ENCODE data around the gene ADTRP. TPM values are rescaled to one million over a fixed set of nuclear protein-coding genes. Genes with fewer than 3 reads are reported as not detected.
"Not testable (repeated sequence)": the region's sequence is repeated elsewhere in the genome, so short reads cannot be mapped to it uniquely, and the experiment has no call there.

ADTRP gene
- total RNA-seq, 1 donor from 2014 or later = 0.72 TPM

DNA sequence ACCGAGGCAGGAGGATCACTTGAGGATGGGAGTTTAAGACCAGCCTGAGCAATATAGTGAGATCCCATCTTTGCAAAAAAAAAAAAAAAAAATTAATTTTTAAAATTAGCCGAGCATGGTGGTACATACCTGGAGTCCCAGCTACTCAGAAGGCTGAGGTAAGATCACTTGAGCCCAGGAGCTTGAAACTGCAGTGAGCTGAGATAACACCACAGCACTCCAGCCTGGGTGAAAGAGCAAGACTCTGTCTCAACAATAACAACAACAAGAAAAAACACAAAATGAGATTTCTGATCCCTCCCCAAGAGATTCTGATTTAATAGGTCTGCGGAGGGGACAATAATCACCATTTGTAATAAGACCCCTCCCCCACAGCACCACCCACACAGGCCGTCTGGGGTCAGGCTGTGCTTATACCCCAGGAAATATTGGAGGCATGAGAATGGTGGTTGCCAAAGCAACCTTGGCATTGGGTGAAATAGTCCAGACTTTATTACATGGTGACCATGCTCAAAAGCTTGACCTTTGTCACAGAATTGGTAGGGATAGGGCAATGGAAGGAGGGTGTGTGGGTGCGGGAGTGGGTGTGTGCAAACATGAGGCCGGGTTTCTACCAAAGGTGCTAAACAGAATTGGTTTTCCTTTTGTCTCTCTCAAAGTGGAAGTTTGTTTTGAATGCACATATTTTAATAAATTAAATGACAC, 24.4 kb upstream of the ADTRP start:
- ATAC-seq = no peak

DNA sequence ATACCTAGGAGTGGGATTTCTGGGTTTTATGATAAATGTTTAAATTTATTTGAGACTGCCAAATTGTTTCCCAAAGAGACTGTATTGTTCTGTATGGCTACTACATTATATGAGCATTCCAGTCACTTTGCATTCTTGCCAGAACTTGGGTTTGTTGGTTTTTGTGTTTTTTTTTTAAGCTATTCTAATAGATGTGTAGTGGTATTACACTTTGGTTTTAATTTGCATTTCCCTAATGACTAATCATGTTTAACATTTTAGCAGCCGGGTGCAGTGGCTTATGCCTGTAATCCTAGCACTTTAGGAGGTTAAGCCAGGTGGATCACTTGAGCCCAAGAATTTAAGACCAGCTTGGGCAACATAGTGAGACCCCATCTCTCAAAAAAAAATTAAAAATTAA, 21.9 kb upstream of the ADTRP start:
- ATAC-seq = not testable (repeated sequence)

DNA sequence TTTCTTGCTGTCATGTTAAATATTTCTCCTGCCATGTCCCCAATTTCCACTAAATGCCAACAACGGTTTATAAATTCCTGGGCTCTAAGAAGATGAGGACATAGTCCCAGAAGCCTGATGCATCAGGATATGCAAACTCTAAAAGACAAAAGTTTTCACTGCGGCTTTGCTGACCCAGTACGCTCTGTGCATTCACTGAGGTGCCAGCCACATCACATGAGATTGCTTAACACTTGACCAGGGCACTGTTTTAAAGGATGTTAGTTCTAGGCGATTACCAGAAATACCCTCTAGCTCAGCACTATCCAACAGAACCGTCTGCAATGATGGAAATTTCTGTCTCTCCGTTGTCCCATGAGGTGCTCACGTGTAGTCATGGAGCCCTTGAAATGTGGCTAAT, 19.9 kb upstream of the ADTRP start:
- ATAC-seq = no peak

DNA sequence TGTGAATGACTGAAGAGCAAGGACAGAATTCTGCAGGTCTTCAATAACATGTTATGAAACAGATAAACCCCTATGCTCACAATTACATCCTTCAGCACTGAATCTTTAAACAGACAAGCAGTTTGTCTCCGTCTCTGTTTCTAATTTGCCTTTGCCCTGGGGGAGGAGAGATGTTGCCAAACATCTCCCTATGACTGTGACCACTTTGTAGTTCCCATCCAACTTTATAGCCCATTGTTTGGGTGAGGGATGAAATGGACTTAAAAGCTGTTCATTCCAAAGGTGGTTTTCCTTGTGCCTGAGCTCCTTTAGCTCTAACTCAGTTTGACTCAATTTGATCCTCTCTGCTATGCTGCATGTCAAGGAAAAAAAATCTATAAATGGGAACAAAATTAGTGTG, 19.5 kb upstream of the ADTRP start:
- ATAC-seq = no peak

DNA sequence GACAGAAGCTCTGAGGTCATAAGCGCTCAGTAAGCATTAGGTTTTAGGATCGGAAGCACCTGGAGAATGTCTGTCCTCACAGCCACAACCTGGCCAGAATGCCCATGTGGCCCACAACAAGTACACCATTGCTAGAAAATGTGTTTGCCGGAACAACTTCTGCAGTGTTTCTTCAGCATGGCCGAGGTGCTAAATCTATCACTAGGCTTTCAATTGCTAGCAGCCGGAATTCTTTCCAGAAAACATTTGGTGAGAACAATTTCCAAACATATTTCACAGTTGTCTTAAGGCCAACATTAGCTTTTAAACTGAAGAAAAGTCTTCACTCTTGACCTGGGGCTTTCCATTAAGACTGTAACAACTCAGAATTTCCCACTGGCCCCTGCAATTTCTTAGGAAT, 18.2 kb upstream of the ADTRP start:
- no peak for ATAC-seq

DNA sequence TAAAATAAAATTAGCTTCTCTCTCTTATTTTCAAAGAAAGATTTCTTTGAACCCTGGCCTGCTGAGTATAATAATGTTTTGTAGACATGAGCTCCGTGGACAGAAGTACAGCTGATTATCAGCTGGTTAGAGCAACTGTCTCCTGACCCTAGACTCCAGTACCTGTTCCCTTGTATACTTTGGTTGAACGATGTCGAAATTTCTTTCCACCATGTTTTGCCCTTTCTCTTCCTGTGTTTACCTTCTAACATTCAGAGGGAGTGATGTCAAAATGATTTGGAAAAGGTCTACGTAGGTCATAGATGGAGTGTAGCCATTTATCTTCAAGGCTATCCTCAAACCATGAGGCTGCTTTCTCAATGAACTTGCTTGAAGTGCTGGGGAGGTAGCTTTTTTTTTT, 16.8 kb upstream of the ADTRP start:
- ATAC-seq = no peak

DNA sequence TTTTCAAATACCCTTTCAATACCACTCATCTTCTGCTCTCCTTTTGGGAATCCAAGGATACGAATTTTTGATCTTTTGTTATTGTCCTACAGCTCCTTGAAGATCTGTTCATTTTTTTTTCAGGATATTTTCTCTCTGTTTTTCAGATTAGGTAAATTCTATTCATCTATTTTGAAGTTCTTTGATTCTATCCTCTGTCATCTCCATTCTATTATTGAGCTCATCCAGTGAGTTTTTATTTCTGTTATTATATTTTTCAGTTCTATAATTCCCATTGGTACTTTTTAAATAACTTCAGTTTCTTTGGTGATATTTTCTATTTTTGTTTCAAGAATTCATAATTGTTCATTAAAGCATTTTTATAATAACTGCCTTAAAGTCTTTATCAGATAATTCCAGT, 14.7 kb upstream of the ADTRP start:
- ATAC-seq = no peak

DNA sequence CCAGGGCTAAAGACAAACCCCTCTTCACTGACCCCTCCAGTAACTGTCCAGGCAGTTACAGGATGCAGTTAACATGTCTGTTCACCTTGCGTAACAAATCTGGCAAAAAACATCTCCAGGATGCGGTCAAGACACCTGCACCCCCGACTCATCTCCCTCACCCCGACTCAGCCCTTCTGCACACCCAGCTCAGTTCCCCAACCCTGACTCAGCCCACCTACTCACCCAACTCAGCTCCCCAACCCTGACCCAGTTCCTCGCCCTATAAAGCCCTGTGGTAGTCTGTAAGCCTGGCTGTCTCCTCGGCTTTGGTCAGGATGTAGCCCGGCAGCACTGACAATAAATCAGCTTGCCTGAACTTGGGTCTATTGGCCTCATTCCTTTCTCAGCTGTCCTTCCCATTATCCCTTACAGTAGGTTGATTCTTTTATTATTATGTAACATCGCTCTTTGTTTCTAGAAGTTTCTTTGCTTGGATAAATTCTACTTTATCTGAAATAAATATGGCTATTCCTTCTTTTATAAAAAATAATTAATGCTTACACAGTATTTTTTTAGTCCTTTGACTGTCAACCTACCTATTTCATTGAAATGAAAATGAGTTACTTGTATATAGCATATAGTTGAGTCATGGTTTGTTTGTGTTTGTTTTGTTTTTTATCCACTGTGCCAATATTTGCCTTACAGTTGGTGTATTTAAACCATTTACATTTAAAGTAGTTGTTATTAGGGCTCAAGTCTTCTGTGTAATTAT, 12.9 kb upstream of the ADTRP start:
- ATAC-seq = no peak

DNA sequence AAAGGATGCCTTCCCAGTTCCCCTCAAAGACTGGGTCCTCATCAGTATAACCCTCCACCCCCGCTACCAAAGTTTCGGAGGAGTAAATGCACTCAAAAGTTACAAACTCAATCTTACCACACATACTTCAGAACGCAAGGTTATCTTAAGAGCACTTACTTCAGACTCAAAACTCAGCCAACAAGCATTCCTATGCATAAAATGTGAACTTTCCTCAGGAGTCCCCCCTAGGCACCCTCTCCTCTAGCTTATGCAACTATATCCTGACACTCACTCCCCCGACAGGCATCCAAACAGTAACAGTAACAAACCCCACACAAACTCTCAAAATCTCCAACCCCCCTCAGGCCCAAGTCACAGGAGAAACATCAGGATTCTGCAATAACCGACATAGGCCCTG, 11.1 kb upstream of the ADTRP start:
- no peak for ATAC-seq

DNA sequence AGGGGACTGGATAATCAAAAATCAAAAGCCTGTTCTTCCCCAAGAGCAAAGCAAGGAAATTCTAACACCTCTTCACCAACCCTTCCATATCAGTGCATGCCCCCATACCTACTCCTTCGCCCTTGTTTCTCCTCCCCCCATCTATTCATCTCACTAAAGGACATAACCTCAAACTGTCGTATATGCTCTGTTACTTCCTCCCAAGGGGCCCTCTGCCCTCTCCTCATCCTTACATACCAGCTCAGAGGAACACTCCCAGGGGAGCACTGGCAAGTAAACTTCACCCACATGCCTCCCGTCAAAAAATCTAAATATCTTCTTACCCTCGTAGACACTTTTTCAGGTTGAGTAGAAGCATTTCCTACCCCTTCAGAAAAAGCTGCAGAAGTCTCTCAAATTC, 9.4 kb upstream of the ADTRP start:
- ATAC-seq = no peak

DNA sequence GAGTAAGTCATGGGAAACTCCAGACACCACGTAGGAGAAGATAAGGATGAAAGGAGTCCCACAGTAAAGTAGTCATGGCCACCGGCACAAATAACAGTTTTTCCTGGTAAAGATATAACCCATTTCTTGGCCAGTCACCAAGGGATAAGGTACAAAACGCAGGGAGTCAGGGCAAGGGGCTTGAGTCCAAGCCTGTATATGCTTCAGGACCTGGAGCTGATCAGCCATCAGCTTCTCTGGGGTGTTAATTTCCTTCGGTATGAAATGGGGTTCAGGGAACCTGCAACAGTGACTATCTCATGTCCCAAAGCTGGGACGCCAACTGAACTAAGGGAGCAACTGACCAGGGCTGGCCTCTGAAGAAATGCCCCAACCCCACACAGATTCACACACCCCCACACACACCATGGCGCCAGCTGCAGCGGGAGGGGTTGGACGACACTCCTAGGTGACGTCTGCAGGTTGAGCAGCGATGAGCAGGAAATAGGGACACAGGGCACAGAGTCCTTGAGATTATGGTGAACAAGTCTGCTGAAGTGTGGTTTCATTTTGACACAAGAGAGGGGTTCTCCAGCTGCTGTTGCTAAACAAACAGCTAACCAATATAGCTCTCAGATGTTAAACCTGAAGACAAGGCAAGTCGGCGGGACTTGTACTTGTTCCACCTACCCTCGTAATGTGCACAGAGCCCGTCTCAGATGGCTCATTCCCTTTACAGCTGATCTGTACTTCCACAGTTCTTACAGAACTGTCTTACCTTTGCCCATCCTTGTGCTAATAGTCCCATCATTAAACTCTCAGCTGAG, 7.4 kb upstream of the ADTRP start:
- peak; percentile 11 for ATAC-seq

DNA sequence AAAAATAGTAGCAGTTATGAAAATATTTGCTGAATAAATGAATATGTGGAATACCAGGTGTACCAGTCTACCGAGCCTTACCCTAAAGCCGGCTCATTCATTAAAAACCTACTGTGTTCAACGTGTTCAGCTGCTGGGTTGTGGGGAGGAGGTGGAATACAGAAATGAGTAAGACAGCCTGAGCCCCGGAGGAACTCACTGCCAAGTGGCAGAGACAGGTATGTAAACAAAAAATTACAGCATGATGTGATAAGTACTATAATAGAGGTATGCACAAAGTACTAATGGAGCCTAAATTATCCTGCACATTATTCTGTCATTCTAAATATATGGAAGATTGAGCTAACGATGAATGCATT, 6.8 kb upstream of the ADTRP start:
- ATAC-seq = peak; percentile 65

DNA sequence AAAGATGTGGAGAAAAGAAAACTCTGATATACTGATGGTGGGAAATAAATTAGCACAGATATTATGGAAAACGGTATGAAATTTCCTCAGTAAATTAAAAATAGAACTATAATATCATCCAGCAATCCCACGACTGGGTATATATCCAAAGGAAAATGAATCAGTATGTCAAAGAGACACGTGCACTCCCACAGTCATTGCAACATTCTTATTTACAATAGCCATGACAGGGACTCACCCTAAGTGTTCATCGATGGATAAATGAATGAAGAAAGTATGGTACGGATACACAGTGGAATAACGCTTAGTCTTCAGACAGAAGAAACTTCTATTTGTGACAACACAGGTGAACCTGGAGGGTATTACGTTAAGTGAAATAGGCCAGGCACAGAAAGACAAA, 5.7 kb upstream of the ADTRP start:
- no peak for ATAC-seq

DNA sequence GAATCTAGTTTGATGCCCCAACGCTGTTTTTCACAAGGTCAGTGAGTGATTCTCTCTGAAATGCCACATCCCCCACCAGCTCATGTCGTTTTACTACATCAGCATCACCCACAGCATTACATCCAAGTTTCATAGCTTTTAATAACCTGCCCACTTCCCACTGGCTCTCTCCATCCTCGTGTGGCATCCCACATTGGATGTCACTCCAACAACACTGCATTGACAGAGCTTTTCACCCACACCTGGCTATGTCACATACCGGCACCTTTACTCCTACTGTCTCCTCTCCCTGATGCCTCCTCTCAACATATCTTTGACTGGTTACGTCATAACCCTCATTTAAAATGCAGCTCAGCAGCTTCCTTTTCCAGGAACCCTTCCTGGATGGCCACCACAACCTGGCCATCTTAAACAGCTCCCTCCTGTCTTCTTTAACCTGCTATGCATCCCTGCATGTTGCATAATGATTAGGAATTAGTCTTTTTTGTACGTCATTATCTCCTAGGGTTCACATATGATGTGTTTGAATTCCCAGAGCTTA, 5.0 kb upstream of the ADTRP start:
- no peak for ATAC-seq

DNA sequence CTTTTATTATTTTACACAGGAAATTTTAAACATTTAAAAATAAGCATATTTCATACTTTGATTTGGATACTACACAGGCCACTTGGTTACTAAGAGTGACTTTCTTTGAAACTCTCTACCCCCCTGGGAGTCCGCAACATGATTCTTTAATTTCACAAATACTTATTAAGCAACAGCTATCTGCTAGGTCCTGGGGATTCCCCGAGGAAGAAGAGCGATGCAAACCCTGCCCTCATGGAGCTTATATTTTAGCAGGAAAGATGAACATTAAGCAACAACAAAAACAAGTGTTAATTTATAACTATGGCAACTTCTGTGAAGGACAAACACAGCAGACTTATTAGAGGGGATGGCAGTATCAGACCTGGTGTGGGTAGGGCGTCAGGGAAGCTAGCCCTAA, 3.9 kb upstream of the ADTRP start:
- no peak for ATAC-seq

DNA sequence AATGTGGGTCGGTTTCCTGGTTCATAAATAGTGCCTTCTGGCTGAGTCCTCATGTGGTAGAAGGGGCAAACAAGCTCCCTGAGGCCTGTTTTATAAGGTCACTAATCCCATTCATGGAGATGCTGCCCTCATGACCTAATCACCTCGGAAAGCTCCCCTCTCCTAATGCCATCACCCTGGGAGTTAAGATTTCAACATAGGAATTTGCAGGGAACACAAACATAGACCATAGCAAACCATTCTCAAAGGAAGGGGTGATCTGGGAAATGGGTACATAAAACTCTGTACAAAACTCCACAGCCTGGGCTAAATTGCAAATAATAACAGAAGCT, 1.5 kb upstream of the ADTRP start:
- ATAC-seq = no peak

DNA sequence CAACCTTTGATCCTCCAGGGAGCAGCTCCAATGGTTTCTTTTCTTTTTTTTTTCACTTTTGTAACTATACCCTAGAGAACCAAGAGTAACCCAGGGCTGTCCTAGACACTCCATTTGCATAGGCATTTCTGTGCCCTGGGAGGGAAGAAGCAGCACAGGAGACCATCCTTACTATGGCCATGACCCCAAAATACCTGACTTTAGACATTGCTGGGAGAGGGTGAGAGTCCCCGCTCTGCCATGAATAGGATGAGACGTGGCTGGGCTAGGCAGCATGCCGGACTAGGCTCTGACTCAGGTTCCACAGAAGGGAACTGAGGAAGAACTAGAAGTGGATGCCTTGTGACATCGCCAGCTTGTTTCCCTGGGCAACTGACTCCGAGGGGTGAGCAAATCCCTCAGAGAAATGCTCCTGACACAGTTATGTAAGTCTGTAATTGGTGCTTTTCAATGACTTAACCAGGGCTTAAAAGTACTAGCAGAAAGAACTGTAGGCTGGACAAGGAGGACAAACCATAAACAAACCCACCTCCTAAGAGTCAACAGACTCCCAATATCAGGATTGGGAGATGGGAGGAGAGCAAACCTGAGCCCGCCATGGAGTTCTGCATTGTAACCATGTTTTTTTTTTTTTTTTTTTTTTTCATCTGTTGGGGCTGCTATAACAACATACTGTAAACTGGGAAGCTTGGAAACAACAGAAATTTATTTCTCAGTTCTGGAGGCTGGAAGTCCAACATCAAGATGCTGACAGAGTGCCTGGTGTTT, 910 bp upstream of the ADTRP start:
- peak; percentile 29 for ATAC-seq

DNA sequence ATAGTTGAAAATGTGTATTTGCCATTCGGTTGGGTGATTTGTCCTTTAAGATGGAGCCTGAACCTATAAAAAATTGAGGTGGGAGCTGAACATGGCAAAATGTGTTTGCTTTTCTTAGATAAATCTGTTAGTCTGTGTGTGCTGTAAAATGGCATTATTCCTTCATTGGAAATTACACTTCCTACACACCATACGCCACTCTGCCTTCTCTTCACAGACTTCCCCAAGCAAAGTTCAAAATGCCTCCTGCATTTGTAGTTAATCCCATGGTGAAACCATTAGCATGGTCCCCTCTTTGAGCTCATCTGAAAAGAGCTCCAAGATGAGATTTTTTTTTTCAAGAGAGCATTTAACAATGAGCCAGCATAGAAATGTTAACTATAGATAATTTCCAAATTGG, 567 bp downstream of the ADTRP start:
- ATAC-seq = no peak

DNA sequence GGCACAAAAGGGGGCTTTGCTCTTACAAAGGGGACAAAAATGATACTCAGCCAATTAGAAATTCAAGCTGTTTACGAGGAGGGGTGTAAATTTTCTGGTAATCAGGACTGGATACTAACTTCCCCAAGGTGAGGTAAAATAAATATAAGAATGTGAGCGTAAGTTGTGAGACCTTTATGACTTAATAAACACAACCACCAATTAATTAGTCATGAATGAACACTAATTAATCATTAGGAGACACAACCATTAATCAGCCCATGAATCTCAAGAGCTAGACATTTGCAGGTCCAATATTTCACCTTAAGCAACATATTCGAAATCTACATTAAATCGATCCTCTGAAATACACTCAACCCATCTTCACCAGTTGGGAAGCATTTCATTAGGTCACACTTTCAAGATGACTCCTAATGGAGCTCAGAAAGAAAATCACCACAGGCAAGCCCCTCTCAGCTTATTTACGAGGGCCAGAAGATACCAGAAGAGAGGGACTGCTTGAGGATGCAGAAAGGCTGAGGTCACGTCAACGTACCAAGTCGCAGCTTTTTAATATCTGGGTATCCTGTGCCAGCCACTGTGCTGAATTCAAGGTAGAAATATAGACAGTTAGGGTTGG, 2.7 kb downstream of the ADTRP start:
- no peak for ATAC-seq

DNA sequence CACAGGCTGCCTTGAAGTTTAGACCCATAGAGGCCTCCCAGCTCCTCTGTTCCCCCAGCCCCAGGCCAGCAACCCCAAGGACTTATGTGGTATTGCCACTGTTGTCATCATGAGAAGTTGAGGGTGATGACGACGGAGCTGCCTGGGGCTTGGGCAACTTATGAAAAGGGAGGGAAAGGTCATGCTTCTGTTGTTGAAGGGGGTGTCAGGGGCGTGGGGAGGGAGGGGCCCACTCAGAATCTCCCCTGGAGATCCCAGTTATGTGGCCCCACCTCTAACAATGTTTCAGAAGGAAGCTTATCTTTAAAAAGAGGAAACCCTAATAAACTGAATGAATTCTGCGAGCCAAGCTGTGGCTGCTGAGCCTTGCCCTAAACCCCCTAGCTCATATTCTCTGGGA, 4.2 kb downstream of the ADTRP start:
- no peak for ATAC-seq

DNA sequence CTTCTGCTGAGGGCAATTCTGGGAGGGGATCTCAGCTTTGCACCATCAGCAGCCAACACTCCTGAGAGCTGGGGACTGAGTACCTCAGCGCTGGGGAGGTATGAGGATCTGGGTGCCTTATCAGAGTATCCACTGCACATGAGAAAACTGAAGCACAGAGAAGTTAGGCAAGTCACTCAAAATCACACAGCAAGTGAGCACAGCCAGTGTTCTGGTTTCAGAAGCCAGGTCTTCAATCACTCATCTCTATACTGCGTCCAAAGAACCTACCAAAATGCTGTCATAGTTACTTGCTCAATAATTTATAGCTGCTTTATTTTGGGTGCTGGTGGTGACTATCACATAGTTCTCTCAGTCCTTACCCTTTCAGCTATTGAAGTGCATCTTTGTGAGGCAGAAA, 5.0 kb downstream of the ADTRP start:
- ATAC-seq = no peak

DNA sequence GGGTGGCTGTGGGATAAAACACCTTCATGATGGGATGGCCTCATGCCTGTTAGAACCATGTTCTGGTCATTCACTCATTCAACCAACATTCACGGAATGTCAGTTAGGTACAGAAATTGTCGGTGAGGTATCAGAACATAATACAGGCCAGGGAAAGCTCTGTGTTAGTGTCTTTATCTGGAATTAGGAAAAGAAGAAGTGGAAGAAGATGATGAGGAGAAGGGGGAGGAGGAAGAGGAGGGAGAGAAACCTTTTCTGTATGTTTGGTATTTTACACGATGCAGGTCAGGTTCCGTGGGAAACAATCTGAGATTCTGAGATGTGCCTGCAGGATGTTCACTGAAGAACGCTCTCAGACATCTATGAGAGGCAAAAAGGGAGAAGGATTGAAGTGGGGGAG, 5.6 kb downstream of the ADTRP start:
- ATAC-seq = no peak

All from esophagus mucosa (tissue), 1 donor.